Esophagus muscularis mucosa (tissue), 4 donors: ENCODE measurements around the gene RTP4.

ENCODE experiments used
- EP300 ChIP-seq: sonication (generic); formaldehyde crosslinking; IDR thresholded peaks from one replicate; pipeline ENCODE4 v1.6.1; 2017; ENCODE audit warnings: antibody characterized with exemption
- POLR2A ChIP-seq: fragments of 450-650 bp; IDR thresholded peaks from one replicate; pipeline ENCODE4 v1.6.1; 2017; ENCODE audit warnings: antibody characterized with exemption, moderate library complexity, mild to moderate bottlenecking, low read depth
- POLR2AphosphoS5 ChIP-seq, 2 donors: sonication (generic); formaldehyde crosslinking; IDR thresholded peaks; one replicate each; pipeline ENCODE4 v1.6.1; 2017; ENCODE audit warnings: antibody characterized with exemption in 2 of 2
- TF ChIP-seq, protein P1 (sequence below), 3 experiments: fragments of 200-600 bp in 2 of 3; fragments of 450-650 bp in 1 of 3; sonication (generic) in 2 of 3; IDR thresholded peaks; one replicate each; pipeline ENCODE4 v1.5.1; 2017 to 2019; ENCODE audit warnings: antibody characterized with exemption in 3 of 3, mild to moderate bottlenecking in 2 of 3, moderate library complexity in 1 of 3

DNA sequence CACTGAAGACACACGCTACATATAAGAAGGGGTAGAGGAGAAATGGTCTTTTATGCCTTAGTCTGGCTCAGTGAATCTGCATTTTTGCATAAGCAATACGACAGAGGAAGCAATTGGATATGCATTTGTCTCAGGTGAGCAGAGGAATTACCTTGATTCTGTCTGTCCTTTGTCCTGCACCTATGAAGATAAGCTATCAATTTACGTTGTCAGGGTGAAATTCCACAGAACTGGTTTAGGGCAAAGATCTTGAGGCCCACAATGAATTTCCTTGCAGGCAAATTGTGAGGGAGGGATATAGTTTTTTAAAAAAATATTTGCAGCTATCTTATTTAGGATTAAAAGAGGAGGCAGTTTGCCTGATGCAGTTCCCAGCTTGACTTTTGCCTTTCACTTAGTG lies 45.1 kb upstream of the RTP4 start:
- TF ChIP-seq, protein P1, sequence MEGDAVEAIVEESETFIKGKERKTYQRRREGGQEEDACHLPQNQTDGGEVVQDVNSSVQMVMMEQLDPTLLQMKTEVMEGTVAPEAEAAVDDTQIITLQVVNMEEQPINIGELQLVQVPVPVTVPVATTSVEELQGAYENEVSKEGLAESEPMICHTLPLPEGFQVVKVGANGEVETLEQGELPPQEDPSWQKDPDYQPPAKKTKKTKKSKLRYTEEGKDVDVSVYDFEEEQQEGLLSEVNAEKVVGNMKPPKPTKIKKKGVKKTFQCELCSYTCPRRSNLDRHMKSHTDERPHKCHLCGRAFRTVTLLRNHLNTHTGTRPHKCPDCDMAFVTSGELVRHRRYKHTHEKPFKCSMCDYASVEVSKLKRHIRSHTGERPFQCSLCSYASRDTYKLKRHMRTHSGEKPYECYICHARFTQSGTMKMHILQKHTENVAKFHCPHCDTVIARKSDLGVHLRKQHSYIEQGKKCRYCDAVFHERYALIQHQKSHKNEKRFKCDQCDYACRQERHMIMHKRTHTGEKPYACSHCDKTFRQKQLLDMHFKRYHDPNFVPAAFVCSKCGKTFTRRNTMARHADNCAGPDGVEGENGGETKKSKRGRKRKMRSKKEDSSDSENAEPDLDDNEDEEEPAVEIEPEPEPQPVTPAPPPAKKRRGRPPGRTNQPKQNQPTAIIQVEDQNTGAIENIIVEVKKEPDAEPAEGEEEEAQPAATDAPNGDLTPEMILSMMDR (IDR thresholded peaks at IDR 0.05), result no peak
- no peak for TF ChIP-seq POLR2AphosphoS5 (IDR thresholded peaks at IDR 0.05)
- TF ChIP-seq POLR2A, result no peak
- no peak for TF ChIP-seq EP300
